ENCODE measurements around the gene ZDHHC14.

DNA sequence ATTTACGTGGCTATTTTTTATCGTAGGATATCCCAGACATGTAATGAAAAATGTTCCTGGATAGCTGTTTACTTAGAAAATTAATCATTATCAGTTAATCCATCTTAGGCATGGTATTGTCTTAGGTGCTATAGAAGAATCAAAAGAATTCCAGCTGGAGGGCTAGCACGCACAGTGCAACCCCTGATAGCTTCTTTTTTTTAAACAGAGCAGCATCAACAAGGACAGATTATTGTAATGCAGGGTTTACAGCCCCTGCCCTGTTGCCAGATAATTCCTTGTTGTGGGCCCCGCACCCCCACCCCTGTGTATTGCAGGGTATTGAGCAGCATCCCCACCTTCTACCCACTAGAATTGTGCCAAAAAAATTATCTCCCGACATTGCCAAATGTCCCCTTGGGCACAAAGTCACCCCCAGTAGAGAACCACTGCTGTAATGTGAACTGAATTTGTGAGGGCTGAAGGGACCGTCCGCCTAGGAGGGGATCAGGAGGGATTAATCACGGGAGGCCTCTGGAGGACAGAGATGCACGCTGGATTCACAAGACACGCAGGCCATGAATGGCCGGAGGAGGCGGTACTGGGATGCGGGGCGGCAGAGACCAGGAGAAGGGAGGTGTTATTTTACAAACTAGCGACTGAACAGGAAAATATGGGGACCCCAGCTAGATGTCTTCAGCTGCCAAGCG lies 174.6 kb downstream of the ZDHHC14 start:
- TF ChIP-seq EZH2phosphoT487 (conservative IDR thresholded peaks at IDR 0.05; ENCODE audit: low read length) = no peak
- TF ChIP-seq, protein P1, sequence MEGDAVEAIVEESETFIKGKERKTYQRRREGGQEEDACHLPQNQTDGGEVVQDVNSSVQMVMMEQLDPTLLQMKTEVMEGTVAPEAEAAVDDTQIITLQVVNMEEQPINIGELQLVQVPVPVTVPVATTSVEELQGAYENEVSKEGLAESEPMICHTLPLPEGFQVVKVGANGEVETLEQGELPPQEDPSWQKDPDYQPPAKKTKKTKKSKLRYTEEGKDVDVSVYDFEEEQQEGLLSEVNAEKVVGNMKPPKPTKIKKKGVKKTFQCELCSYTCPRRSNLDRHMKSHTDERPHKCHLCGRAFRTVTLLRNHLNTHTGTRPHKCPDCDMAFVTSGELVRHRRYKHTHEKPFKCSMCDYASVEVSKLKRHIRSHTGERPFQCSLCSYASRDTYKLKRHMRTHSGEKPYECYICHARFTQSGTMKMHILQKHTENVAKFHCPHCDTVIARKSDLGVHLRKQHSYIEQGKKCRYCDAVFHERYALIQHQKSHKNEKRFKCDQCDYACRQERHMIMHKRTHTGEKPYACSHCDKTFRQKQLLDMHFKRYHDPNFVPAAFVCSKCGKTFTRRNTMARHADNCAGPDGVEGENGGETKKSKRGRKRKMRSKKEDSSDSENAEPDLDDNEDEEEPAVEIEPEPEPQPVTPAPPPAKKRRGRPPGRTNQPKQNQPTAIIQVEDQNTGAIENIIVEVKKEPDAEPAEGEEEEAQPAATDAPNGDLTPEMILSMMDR (IDR thresholded peaks at IDR 0.05; ENCODE audit: insufficient read depth, low read length, poor library complexity, severe bottlenecking) = no peak
